HCT116 (cell line): ENCODE measurements around the gene MAML2. TPM values are rescaled to one million over a fixed set of nuclear protein-coding genes. Genes with fewer than 3 reads are reported as not detected.

Experiments
- ATAC-seq: fragments of 200-7000 bp; cut with Tn5 transposase; 2 replicates; pipeline ENCODE4 v1.9.1; 2020; ENCODE audit warnings: mild to moderate bottlenecking, moderate library complexity
- BruUV-seq: library from RNA; stranded (reverse); fragments of 400-500 nt; replicated peaks from 2 replicates; lab custom pipeline; 2021; lab: Mats Ljungman, UMichigan
- CTCF ChIA-PET: fragments of 300-600 bp; sonication (Branson Sonifier 250); formaldehyde crosslinking; loops from one replicate; lab custom pipeline; 2021; ENCODE audit warnings: antibody characterized with exemption; lab: Charles Lee
- POLR2A ChIA-PET: fragments of 300-600, 350-600 bp; sonication (Branson Sonifier 250); formaldehyde crosslinking; loops from one replicate; lab custom pipeline; 2021; ENCODE audit warnings: antibody characterized with exemption; lab: Charles Lee
- RAD21 ChIA-PET, 2 experiments: fragments of 300-600 bp; sonication (Branson Sonifier 250); formaldehyde crosslinking; loops; one replicate each; lab custom pipeline; 2023; ENCODE audit warnings: low total read pairs in 2 of 2; ENCODE audit not compliant: uncharacterized antibody in 2 of 2, unreplicated experiment in 2 of 2, low non-redundant PET in 1 of 2; lab: Charles Lee
- DNase-seq: peaks from one replicate; pipeline ENCODE4 v3.0.0-alpha.2; 2010; ENCODE audit warnings: low read depth, low spot score
- H2AFZ ChIP-seq: fragments of 200-600 bp; shearing (Covaris generic), sonication (generic); 2 replicates; pipeline ENCODE4 v1.6.1; 2017; ENCODE audit warnings: low read depth, mixed run types, mixed read lengths, antibody characterized with exemption, low read length; ENCODE audit not compliant: poor library complexity, severe bottlenecking
- H3K27ac ChIP-seq: 2 replicates; pipeline ENCODE4 v1.5.1; 2012; ENCODE audit warnings: low read depth, low read length
- H3K27me3 ChIP-seq: fragments of 200-600 bp; sonication (generic); 2 replicates; pipeline ENCODE4 v1.6.1; 2016; ENCODE audit warnings: mixed run types, low read length, mixed read lengths; ENCODE audit not compliant: insufficient read depth
- H3K36me3 ChIP-seq, 2 experiments: fragments of 200-500 bp in 1 of 2; fragments of 200-600 bp in 1 of 2; sonication (Bioruptor generic) in 1 of 2; sonication (generic) in 1 of 2; 2 replicates each; pipeline versions ENCODE4 v1.5.1 to v1.6.1; 2014 to 2016; ENCODE audit warnings: low read length in 2 of 2, inconsistent platforms in 1 of 2, mixed read lengths in 1 of 2, mixed run types in 1 of 2; ENCODE audit not compliant: insufficient read depth in 2 of 2, control insufficient read depth in 1 of 2
- H3K4me1 ChIP-seq, 2 experiments: fragments of 200-600 bp in 1 of 2; sonication (generic) in 1 of 2; 2 replicates each; pipeline versions ENCODE4 v1.5.1 to v1.6.1; 2012 to 2017; ENCODE audit warnings: low read length in 2 of 2, inconsistent platforms in 1 of 2, mild to moderate bottlenecking in 1 of 2, mixed read lengths in 1 of 2, mixed run types in 1 of 2, moderate library complexity in 1 of 2; ENCODE audit not compliant: insufficient read depth in 2 of 2, control insufficient read depth in 1 of 2
- H3K4me2 ChIP-seq: fragments of 200-600 bp; sonication (generic); 2 replicates; pipeline ENCODE4 v1.6.1; 2017; ENCODE audit warnings: mixed run types, low read length, mixed read lengths
- H3K4me3 ChIP-seq, 2 experiments: fragments of 200-600 bp in 1 of 2; sonication (generic) in 1 of 2; replicated peaks in 1 of 2; 2 replicates each; pipeline ENCODE4 v1.5.1; 2011 to 2016; ENCODE audit warnings: low read length in 2 of 2, control low read depth in 1 of 2, low read depth in 1 of 2, mild to moderate bottlenecking in 1 of 2, mixed read lengths in 1 of 2, mixed run types in 1 of 2
- H3K79me2 ChIP-seq: fragments of 200-600 bp; sonication (generic); 2 replicates; pipeline ENCODE4 v1.6.1; 2017; ENCODE audit warnings: mild to moderate bottlenecking, mixed run types, low read length, moderate library complexity, mixed read lengths; ENCODE audit not compliant: insufficient read depth
- H3K9ac ChIP-seq: fragments of 200-600 bp; sonication (generic); 2 replicates; pipeline ENCODE4 v1.6.1; 2016; ENCODE audit warnings: low read length, mixed read lengths
- H3K9me2 ChIP-seq: fragments of 200-600 bp; sonication (generic), shearing (Covaris generic); 2 replicates; pipeline ENCODE4 v1.6.1; 2017; ENCODE audit warnings: mixed run types, mild to moderate bottlenecking, moderate library complexity; ENCODE audit not compliant: insufficient read depth
- H3K9me3 ChIP-seq, 2 experiments: fragments of 200-500 bp in 1 of 2; fragments of 200-600 bp in 1 of 2; sonication (Bioruptor generic) in 1 of 2; sonication (generic) in 1 of 2; 2 replicates each; pipeline ENCODE4 v1.6.1; 2014 to 2017; ENCODE audit warnings: low read length in 2 of 2, mixed read lengths in 2 of 2, inconsistent platforms in 1 of 2, low read depth in 1 of 2, mild to moderate bottlenecking in 1 of 2, mixed run types in 1 of 2, moderate library complexity in 1 of 2; ENCODE audit not compliant: control insufficient read depth in 1 of 2, insufficient read depth in 1 of 2
- H4K20me1 ChIP-seq: fragments of 200-600 bp; sonication (generic), shearing (Covaris generic); 2 replicates; pipeline ENCODE4 v1.6.1; 2017; ENCODE audit warnings: mixed run types, mild to moderate bottlenecking, moderate library complexity; ENCODE audit not compliant: insufficient read depth
- CBX3 ChIP-seq: IDR thresholded peaks from 2 replicates; pipeline ENCODE4 v1.6.1; 2012; ENCODE audit warnings: low read depth
- EGR1 ChIP-seq: IDR thresholded peaks from 2 replicates; pipeline ENCODE4 v1.6.1; 2012; ENCODE audit warnings: low read depth
- ELF1 ChIP-seq: IDR thresholded peaks from 2 replicates; pipeline ENCODE4 v1.6.1; 2012; ENCODE audit warnings: low read depth, borderline replicate concordance
- EZH2 ChIP-seq: fragments of 200-600 bp; sonication (generic); IDR thresholded peaks from 2 replicates; pipeline ENCODE4 v1.6.1; 2017; ENCODE audit warnings: antibody characterized with exemption, mixed run types
- EZH2phosphoT487 ChIP-seq: fragments of 200-600 bp; IDR thresholded peaks from 2 replicates; pipeline ENCODE4 v1.6.1; 2018; ENCODE audit warnings: antibody characterized with exemption, borderline replicate concordance
- JUND ChIP-seq: IDR thresholded peaks from 2 replicates; pipeline ENCODE4 v1.6.1; 2012
- POLR2AphosphoS5 ChIP-seq: IDR thresholded peaks from 2 replicates; pipeline ENCODE4 v1.6.1; 2011; ENCODE audit warnings: mild to moderate bottlenecking, low read depth, low read length, moderate library complexity
- SP1 ChIP-seq: IDR thresholded peaks from 2 replicates; pipeline ENCODE4 v1.6.1; 2012; ENCODE audit warnings: low read depth
- TCF7L2 ChIP-seq: IDR thresholded peaks from 2 replicates; pipeline ENCODE4 v1.7.0; 2011; ENCODE audit warnings: borderline replicate concordance, inconsistent platforms; ENCODE audit not compliant: insufficient read depth, insufficient read length; ENCODE audit errors: extremely low read depth
- YY1 ChIP-seq: IDR thresholded peaks from 2 replicates; pipeline ENCODE4 v1.6.1; 2011; ENCODE audit warnings: low read length, low read depth, moderate library complexity, mild to moderate bottlenecking; ENCODE audit not compliant: insufficient replicate concordance; ENCODE audit errors: extremely low read depth
- intact Hi-C: fragments of 100-400 bp; cut with micrococcal nuclease; formaldehyde crosslinking; loops from 2 replicates; pipeline ENCODE4 v1.10.0; 2022
- total RNA-seq: library from RNA; stranded (reverse); gene quantifications from one replicate; pipeline ENCODE4 v1.2.1, GENCODE V29; 2021; ENCODE audit not compliant: unreplicated experiment
- TF ChIP-seq, protein P1 (sequence below): IDR thresholded peaks from 2 replicates; pipeline ENCODE4 v1.6.1; 2012; ENCODE audit warnings: low read depth
- TF ChIP-seq, protein P2 (sequence below): IDR thresholded peaks from 2 replicates; pipeline ENCODE4 v1.6.1; 2012
- TF ChIP-seq, protein P3 (sequence below): IDR thresholded peaks from 2 replicates; pipeline ENCODE4 v1.6.1; 2012

The MAML2 gene
- total RNA-seq, 1 experiment from 2014 or later: 2.6 TPM

DNA sequence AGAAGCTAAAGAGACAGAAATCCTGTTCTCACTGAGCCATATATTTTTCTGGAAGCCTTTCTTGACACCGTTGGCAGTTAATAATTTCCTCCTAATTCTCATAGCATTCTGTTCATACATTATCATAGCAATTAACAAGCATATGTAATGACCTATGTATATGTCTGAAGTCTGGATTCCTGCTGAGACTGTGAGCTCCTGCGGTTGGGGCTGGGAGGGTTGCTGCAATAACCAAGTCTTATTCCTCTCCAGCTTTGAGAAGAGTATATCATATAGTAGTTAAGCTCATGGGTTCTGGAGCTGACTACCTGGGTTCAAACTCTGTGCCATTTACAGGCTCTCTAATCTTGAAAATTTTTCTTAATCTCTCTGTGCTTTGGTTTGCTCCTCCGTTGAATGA lies 175.2 kb downstream of the MAML2 start:
- Histone ChIP-seq H4K20me1 (no peaks in the 10 kb centered on the region), H3K27ac (no peak overlapping the region), H3K9me3 (no peaks in the 10 kb centered on the region), H3K79me2 (no peaks in the 10 kb centered on the region), H3K9ac (no peak overlapping the region), H3K4me3 (no peak overlapping the region), H3K4me2 (no peak overlapping the region), H2AFZ (no peak overlapping the region), H3K27me3 (peaks cover 14% of the 10 kb centered on the region; the same call in 1 of the 2 replicates), H3K9me2 (no peaks in the 10 kb centered on the region), H3K4me1 (no peaks in the 10 kb centered on the region), H3K36me3 (no peaks in the 10 kb centered on the region)
- CTCF ChIA-PET: no interaction called here
- no peak for ATAC-seq
- no peak for DNase-seq
- no TSS peak for BruUV-seq
- TF ChIP-seq SP1: no peak
- no peak for TF ChIP-seq EZH2
- TF ChIP-seq, protein P1, sequence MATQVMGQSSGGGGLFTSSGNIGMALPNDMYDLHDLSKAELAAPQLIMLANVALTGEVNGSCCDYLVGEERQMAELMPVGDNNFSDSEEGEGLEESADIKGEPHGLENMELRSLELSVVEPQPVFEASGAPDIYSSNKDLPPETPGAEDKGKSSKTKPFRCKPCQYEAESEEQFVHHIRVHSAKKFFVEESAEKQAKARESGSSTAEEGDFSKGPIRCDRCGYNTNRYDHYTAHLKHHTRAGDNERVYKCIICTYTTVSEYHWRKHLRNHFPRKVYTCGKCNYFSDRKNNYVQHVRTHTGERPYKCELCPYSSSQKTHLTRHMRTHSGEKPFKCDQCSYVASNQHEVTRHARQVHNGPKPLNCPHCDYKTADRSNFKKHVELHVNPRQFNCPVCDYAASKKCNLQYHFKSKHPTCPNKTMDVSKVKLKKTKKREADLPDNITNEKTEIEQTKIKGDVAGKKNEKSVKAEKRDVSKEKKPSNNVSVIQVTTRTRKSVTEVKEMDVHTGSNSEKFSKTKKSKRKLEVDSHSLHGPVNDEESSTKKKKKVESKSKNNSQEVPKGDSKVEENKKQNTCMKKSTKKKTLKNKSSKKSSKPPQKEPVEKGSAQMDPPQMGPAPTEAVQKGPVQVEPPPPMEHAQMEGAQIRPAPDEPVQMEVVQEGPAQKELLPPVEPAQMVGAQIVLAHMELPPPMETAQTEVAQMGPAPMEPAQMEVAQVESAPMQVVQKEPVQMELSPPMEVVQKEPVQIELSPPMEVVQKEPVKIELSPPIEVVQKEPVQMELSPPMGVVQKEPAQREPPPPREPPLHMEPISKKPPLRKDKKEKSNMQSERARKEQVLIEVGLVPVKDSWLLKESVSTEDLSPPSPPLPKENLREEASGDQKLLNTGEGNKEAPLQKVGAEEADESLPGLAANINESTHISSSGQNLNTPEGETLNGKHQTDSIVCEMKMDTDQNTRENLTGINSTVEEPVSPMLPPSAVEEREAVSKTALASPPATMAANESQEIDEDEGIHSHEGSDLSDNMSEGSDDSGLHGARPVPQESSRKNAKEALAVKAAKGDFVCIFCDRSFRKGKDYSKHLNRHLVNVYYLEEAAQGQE: no peak
- RAD21 ChIA-PET: no interaction called here
- POLR2A ChIA-PET: no interaction called here
- intact Hi-C loops: no loop called here

DNA sequence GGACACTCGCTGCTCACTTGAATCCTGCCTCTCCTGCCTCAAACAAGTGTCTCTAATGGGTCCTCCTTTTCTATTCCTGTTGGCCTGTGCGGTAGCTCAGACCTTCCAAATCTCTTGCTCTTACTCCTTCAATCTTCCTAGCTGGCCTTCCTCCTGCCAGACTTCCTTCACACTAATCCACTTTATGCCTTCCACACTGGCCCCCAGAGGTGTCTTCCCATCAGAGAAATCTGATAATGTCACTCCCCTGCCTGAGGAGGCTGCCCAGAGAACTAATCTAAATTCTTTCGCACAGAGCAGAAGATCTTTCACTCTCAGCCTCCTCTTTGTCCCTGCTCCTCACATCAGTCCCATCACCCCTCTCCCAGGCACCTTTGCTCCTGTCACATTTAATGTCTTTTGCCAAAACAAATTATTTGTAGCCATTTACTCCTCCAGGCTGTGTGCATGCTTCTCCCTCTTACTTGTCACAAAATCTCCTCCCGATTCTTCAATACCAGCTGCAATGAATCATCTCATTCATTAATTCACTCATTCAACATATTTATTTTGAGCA lies 175.7 kb downstream of the MAML2 start:
- POLR2A ChIA-PET: no interaction called here
- Histone ChIP-seq H2AFZ (no peak overlapping the region), H3K9me3 (no peaks in the 10 kb centered on the region), H3K27me3 (peaks cover 14% of the 10 kb centered on the region; the same call in 1 of the 2 replicates), H3K79me2 (no peaks in the 10 kb centered on the region), H3K27ac (no peak overlapping the region), H4K20me1 (no peaks in the 10 kb centered on the region), H3K9ac (no peak overlapping the region), H3K9me2 (no peaks in the 10 kb centered on the region), H3K4me1 (no peaks in the 10 kb centered on the region), H3K4me2 (no peak overlapping the region), H3K36me3 (no peaks in the 10 kb centered on the region), H3K4me3 (no peak overlapping the region)
- DNase-seq (no peak), ATAC-seq (no peak)
- intact Hi-C loops: no loop called here
- RAD21 ChIA-PET: no interaction called here
- BruUV-seq: no TSS peak
- CTCF ChIA-PET: no interaction called here
- TF ChIP-seq CBX3 (no peak), YY1 (no peak), POLR2AphosphoS5 (no peak), JUND (no peak), TCF7L2 (no peak), ELF1 (no peak), EZH2phosphoT487 (no peak), EZH2 (no peak), EGR1 (no peak), SP1 (no peak)
- TF ChIP-seq, protein P1: no peak
- TF ChIP-seq, protein P2, sequence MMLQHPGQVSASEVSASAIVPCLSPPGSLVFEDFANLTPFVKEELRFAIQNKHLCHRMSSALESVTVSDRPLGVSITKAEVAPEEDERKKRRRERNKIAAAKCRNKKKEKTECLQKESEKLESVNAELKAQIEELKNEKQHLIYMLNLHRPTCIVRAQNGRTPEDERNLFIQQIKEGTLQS: no peak
- TF ChIP-seq, protein P3, sequence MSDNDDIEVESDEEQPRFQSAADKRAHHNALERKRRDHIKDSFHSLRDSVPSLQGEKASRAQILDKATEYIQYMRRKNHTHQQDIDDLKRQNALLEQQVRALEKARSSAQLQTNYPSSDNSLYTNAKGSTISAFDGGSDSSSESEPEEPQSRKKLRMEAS: no peak
